IMR-90 (cell line): Measurements from ENCODE around the gene FAM174C. TPM values are rescaled to one million over a fixed set of nuclear protein-coding genes. Genes with fewer than 3 reads are reported as not detected.

Source experiments
- ATAC-seq: fragments of 200-7000 bp; cut with Tn5 transposase; 2 replicates; pipeline ENCODE4 v1.9.1; 2020; ENCODE audit warnings: low read depth, mild to moderate bottlenecking, moderate library complexity
- BruUV-seq: library from RNA; stranded (reverse); fragments of 400-500 nt; replicated peaks from 2 replicates; lab custom pipeline; 2021; lab: Mats Ljungman, UMichigan
- CTCF ChIA-PET: fragments of 300-600 bp; formaldehyde crosslinking; extraction: SDS; loops from one replicate; lab custom pipeline; 2021; ENCODE audit warnings: antibody characterized with exemption; lab: Yijun Ruan, JAX
- POLR2A ChIA-PET: fragments of 300-600 bp; sonication (Branson Sonifier 250); formaldehyde crosslinking; loops from one replicate; lab custom pipeline; 2022; ENCODE audit warnings: antibody characterized with exemption; ENCODE audit not compliant: unreplicated experiment; lab: Charles Lee
- DNase-seq: peaks from one replicate; pipeline ENCODE4 v3.0.0; 2013
- H2AFZ ChIP-seq: replicated peaks from 2 replicates; pipeline ENCODE3; 2013; ENCODE audit warnings: low read length, mild to moderate bottlenecking; ENCODE audit not compliant: poor library complexity
- H2AK5ac ChIP-seq: 2 replicates; pipeline ENCODE4 v1.6.1; 2013; ENCODE audit warnings: low read depth, low read length, inconsistent platforms
- H2AK9ac ChIP-seq: replicated peaks from 2 replicates; pipeline ENCODE3; 2013; ENCODE audit warnings: mild to moderate bottlenecking, low read depth, low read length, moderate library complexity; ENCODE audit not compliant: poor library complexity
- H2BK120ac ChIP-seq: 2 replicates; pipeline ENCODE4 v1.6.1; 2013; ENCODE audit warnings: low read depth, low read length, inconsistent platforms
- H2BK15ac ChIP-seq: 3 replicates; pipeline ENCODE4 v1.6.1; 2013; ENCODE audit warnings: low read depth, low read length, inconsistent platforms
- H2BK20ac ChIP-seq: 2 replicates; pipeline ENCODE4 v1.6.1; 2013; ENCODE audit warnings: low read depth, mild to moderate bottlenecking, inconsistent platforms, low read length, moderate library complexity
- H2BK5ac ChIP-seq: 2 replicates; pipeline ENCODE4 v1.6.1; 2013; ENCODE audit warnings: mild to moderate bottlenecking, low read depth, low read length, inconsistent platforms; ENCODE audit not compliant: poor library complexity, severe bottlenecking
- H3K14ac ChIP-seq: replicated peaks from 2 replicates; pipeline ENCODE4 v1.6.1; 2013; ENCODE audit warnings: low read depth, low read length, inconsistent platforms
- H3K18ac ChIP-seq: 2 replicates; pipeline ENCODE4 v1.6.1; 2013; ENCODE audit warnings: low read depth, low read length, control low read depth
- H3K23ac ChIP-seq: 2 replicates; pipeline ENCODE4 v1.6.1; 2013; ENCODE audit warnings: low read depth, low read length, inconsistent platforms
- H3K27ac ChIP-seq: 2 replicates; pipeline ENCODE4 v1.5.1; 2013; ENCODE audit warnings: mild to moderate bottlenecking, control low read depth, low read length; ENCODE audit not compliant: insufficient read depth
- H3K27me3 ChIP-seq: 2 replicates; pipeline ENCODE4 v1.6.1; 2013; ENCODE audit warnings: low read length; ENCODE audit not compliant: control insufficient read depth, insufficient read depth
- H3K36me3 ChIP-seq: 2 replicates; pipeline ENCODE4 v1.6.1; 2013; ENCODE audit warnings: low read length, mixed read lengths; ENCODE audit not compliant: control insufficient read depth, insufficient read depth
- H3K4ac ChIP-seq: 2 replicates; pipeline ENCODE4 v1.6.1; 2013; ENCODE audit warnings: low read depth, low read length, inconsistent platforms
- H3K4me1 ChIP-seq: 2 replicates; pipeline ENCODE4 v1.6.1; 2013; ENCODE audit warnings: low read length, mixed read lengths; ENCODE audit not compliant: control insufficient read depth, insufficient read depth
- H3K4me2 ChIP-seq: 2 replicates; pipeline ENCODE4 v1.6.1; 2013; ENCODE audit warnings: low read depth, mild to moderate bottlenecking, control low read depth, low read length, moderate library complexity
- H3K4me3 ChIP-seq: 2 replicates; pipeline ENCODE4 v1.5.1; 2013; ENCODE audit warnings: low read depth, mild to moderate bottlenecking, control low read depth, low read length, moderate library complexity; ENCODE audit not compliant: insufficient read depth
- H3K56ac ChIP-seq: 2 replicates; pipeline ENCODE4 v1.6.1; 2013; ENCODE audit warnings: low read length, inconsistent platforms; ENCODE audit not compliant: insufficient read depth; ENCODE audit errors: extremely low read depth
- H3K79me1 ChIP-seq, 2 experiments: 2 replicates each; pipeline ENCODE4 v1.6.1; 2013; ENCODE audit warnings: low read length in 2 of 2, inconsistent platforms in 1 of 2, low read depth in 1 of 2
- H3K9ac ChIP-seq: 2 replicates; pipeline ENCODE4 v1.6.1; 2013; ENCODE audit warnings: low read depth, low read length, control low read depth
- H3K9me1 ChIP-seq: 2 replicates; pipeline ENCODE4 v1.6.1; 2013; ENCODE audit warnings: low read length, inconsistent platforms; ENCODE audit not compliant: insufficient read depth
- H3K9me3 ChIP-seq: 2 replicates; pipeline ENCODE4 v1.6.1; 2013; ENCODE audit warnings: low read length; ENCODE audit not compliant: control insufficient read depth, insufficient read depth
- H4K20me1 ChIP-seq: 2 replicates; pipeline ENCODE4 v1.6.1; 2013; ENCODE audit warnings: low read length, inconsistent platforms; ENCODE audit not compliant: insufficient read depth
- H4K5ac ChIP-seq: 2 replicates; pipeline ENCODE4 v1.6.1; 2013; ENCODE audit warnings: mild to moderate bottlenecking, low read depth, low read length, control low read depth
- H4K8ac ChIP-seq, 2 experiments: 2 replicates each; pipeline ENCODE4 v1.6.1; 2013; ENCODE audit warnings: low read depth in 2 of 2, low read length in 2 of 2, control low read depth in 1 of 2, inconsistent platforms in 1 of 2
- H4K91ac ChIP-seq: 2 replicates; pipeline ENCODE4 v1.6.1; 2013; ENCODE audit warnings: low read depth, low read length, inconsistent platforms; ENCODE audit not compliant: insufficient read depth
- BHLHE40 ChIP-seq: fragments of 150-350 bp; IDR thresholded peaks from 2 replicates; pipeline ENCODE4 v1.6.1; 2016; ENCODE audit warnings: mild to moderate bottlenecking, low read depth, low read length
- RCOR1 ChIP-seq: IDR thresholded peaks from 2 replicates; pipeline ENCODE4 v1.6.1; 2012; ENCODE audit warnings: mild to moderate bottlenecking, low read length, improper control_type of control experiment; ENCODE audit not compliant: insufficient replicate concordance
- WGBS, 2 experiments: methylation state at CpG; one replicate each; pipeline versions ENCODE4 v1.1.5 to v1.1.7; 2013; ENCODE audit warnings: missing lambda C conversion rate in 2 of 2; ENCODE audit not compliant: insufficient read length in 1 of 2; ENCODE audit errors: extremely low coverage in 2 of 2; 5-methylcytosine and 5-hydroxymethylcytosine counted together
- dilution Hi-C: fragments of 300-500 bp; cut with HindIII; formaldehyde crosslinking; loops from one replicate; pipeline ENCODE4 v1.14.3; 2018; ENCODE audit warnings: low sequenced_read_pairs; ENCODE audit not compliant: unreplicated experiment
- in situ Hi-C: fragments of 300-500 bp; cut with MboI; formaldehyde crosslinking; loops from 3 replicates; pipeline ENCODE4 v1.14.3; 2019; ENCODE audit warnings: low sequenced_read_pairs, inconsistent platforms, mixed read lengths
- intact Hi-C: fragments of 100-400 bp; cut with micrococcal nuclease; formaldehyde crosslinking; loops from 2 replicates; pipeline ENCODE4 v1.10.0; 2022
- polyA plus RNA-seq, 3 experiments: library from polyadenylated mRNA; depleted of rRNA; stranded (reverse); fragments of >200 nt; gene quantifications; 2 replicates each; pipeline ENCODE4 v1.2.3, GENCODE V29; 2012; ENCODE audit warnings: low replicate concordance in 1 of 3
- total RNA-seq: library from RNA; depleted of rRNA; stranded (reverse); fragments of >200 nt; gene quantifications from 2 replicates; pipeline ENCODE4 v1.2.3, GENCODE V29; 2012

The FAM174C gene
- total and polyA plus RNA-seq, 2 of the 4 experiments (the other 2 are of a cell fraction), result 7.5 to 61.8 TPM

- no peak for DNase-seq
- in situ Hi-C loops (no loop called here), intact Hi-C loops (no loop called here), dilution Hi-C loops (no loop called here)
- TF ChIP-seq BHLHE40, result no peak
- no peak for TF ChIP-seq RCOR1
- no peak overlapping the region for H3K4me2 ChIP-seq
- H4K5ac ChIP-seq, result no peak overlapping the region
- H4K20me1 ChIP-seq, result peaks cover 27% of the 10 kb centered on the region
- no peak overlapping the region for H2BK20ac ChIP-seq
- H3K27ac ChIP-seq, result no peak overlapping the region
- H4K8ac ChIP-seq, result no peak overlapping the region
- H3K4ac ChIP-seq, result no peak overlapping the region
- H3K23ac ChIP-seq, result no peak overlapping the region
- H2AK5ac ChIP-seq, result no peak overlapping the region
- H3K27me3 ChIP-seq, result no peaks in the 10 kb centered on the region
- H4K91ac ChIP-seq, result no peak overlapping the region
- ATAC-seq, result no peak
- H2AFZ ChIP-seq, result no peak overlapping the region
- POLR2A ChIA-PET, result no interaction called here
- H3K4me1 ChIP-seq, result peaks cover 13% of the 10 kb centered on the region
- peaks cover 59% of the 10 kb centered on the region for H3K36me3 ChIP-seq
- H2BK5ac ChIP-seq, result no peak overlapping the region
- no peaks in the 10 kb centered on the region for H3K9me1 ChIP-seq
- H3K9me3 ChIP-seq, result no peaks in the 10 kb centered on the region
- CTCF ChIA-PET, result no interaction called here
- WGBS, 2 experiments, result 95% methylated on average over 21 of the region's 61 CpGs; no CpG with 5 or more reads in 1 of the 2 experiments
- H3K56ac ChIP-seq, result no peak overlapping the region
- no peak overlapping the region for H2BK120ac ChIP-seq
- H2BK15ac ChIP-seq, result no peak overlapping the region
- H3K79me1 ChIP-seq, result peaks cover 0 to 23% of the 10 kb centered on the region in 2 experiments; a peak in 3 of 4 replicates
- H2AK9ac ChIP-seq, result no peak overlapping the region
- BruUV-seq, result no TSS peak
- H3K4me3 ChIP-seq, result no peak overlapping the region
- H3K18ac ChIP-seq, result no peak overlapping the region
- no peak overlapping the region for H3K9ac ChIP-seq
- H3K14ac ChIP-seq, result no peak overlapping the region
Measured at GRCh38 chr19:1229924-1230782, 45.2 kb upstream of the FAM174C start.
